OCI-LY7 (cell line): ENCODE results near the gene MSANTD1. TPM values are rescaled to one million over a fixed set of nuclear protein-coding genes. Genes with fewer than 3 reads are reported as not detected.

Experiments used
- BruUV-seq: library from RNA; stranded (reverse); fragments of 400-500 nt; replicated peaks from 2 replicates; lab custom pipeline; 2021; lab: Mats Ljungman, UMichigan
- CTCF ChIA-PET: fragments of 300-600 bp; sonication (Branson Sonifier 250); formaldehyde crosslinking; loops from one replicate; lab custom pipeline; 2022; ENCODE audit warnings: antibody characterized with exemption; ENCODE audit not compliant: unreplicated experiment; lab: Charles Lee
- POLR2A ChIA-PET: fragments of 300-600 bp; sonication (Branson Sonifier 250); formaldehyde crosslinking; loops from one replicate; lab custom pipeline; 2022; ENCODE audit warnings: antibody characterized with exemption; lab: Charles Lee
- DNase-seq: peaks from one replicate; pipeline ENCODE4 v3.0.0-alpha.2; 2015; ENCODE audit warnings: low spot score
- H2AFZ ChIP-seq: fragments of 200-600 bp; sonication (generic), shearing (Covaris generic); 2 replicates; pipeline ENCODE4 v1.6.1; 2014; ENCODE audit warnings: mild to moderate bottlenecking, antibody characterized with exemption, low read length, moderate library complexity
- H3K27ac ChIP-seq: fragments of 200-600 bp; sonication (generic); 2 replicates; pipeline ENCODE4 v1.5.1; 2014; ENCODE audit warnings: mixed run types, low read depth, mild to moderate bottlenecking, moderate library complexity, low read length, inconsistent platforms; ENCODE audit not compliant: poor library complexity, severe bottlenecking
- H3K36me3 ChIP-seq: fragments of 200-600 bp; sonication (generic); 2 replicates; pipeline ENCODE4 v1.6.1; 2014; ENCODE audit warnings: mild to moderate bottlenecking, antibody characterized with exemption, low read length, moderate library complexity, mixed read lengths; ENCODE audit not compliant: insufficient read depth
- H3K4me1 ChIP-seq: fragments of 200-600 bp; sonication (generic); 2 replicates; pipeline ENCODE4 v1.5.1; 2014; ENCODE audit warnings: mild to moderate bottlenecking, low read length; ENCODE audit not compliant: insufficient read depth, poor library complexity, severe bottlenecking
- H3K4me2 ChIP-seq: fragments of 200-600 bp; sonication (generic); 2 replicates; pipeline ENCODE4 v1.6.1; 2014; ENCODE audit warnings: mild to moderate bottlenecking, low read length
- H3K4me3 ChIP-seq: fragments of 200-600 bp; sonication (generic); 2 replicates; pipeline ENCODE4 v1.5.1; 2014; ENCODE audit warnings: mild to moderate bottlenecking, low read depth, low read length; ENCODE audit not compliant: poor library complexity, severe bottlenecking
- H3K79me2 ChIP-seq: fragments of 200-600 bp; sonication (generic); 2 replicates; pipeline ENCODE4 v1.6.1; 2016; ENCODE audit warnings: low read depth, mild to moderate bottlenecking, low read length, moderate library complexity, mixed read lengths; ENCODE audit not compliant: insufficient read depth
- H3K9me2 ChIP-seq: fragments of 200-600 bp; sonication (generic); 2 replicates; pipeline ENCODE4 v1.6.1; 2016; ENCODE audit warnings: mild to moderate bottlenecking, low read length, mixed read lengths; ENCODE audit not compliant: insufficient read depth
- H3K9me3 ChIP-seq: fragments of 200-600 bp; sonication (generic); 2 replicates; pipeline ENCODE4 v1.6.1; 2014; ENCODE audit warnings: mild to moderate bottlenecking, mixed run types, low read length, mixed read lengths
- H4K20me1 ChIP-seq: fragments of 200-600 bp; sonication (generic); 2 replicates; pipeline ENCODE4 v1.6.1; 2014; ENCODE audit warnings: mild to moderate bottlenecking, antibody characterized with exemption, low read length, moderate library complexity, mixed read lengths; ENCODE audit not compliant: insufficient read depth
- CTCF ChIP-seq: fragments of 200-600 bp; sonication (generic); conservative IDR thresholded peaks from 2 replicates; pipeline ENCODE4 v1.5.1; 2014; ENCODE audit warnings: mild to moderate bottlenecking, antibody characterized with exemption, low read length, moderate library complexity, mixed read lengths
- EZH2phosphoT487 ChIP-seq: fragments of 200-600 bp; sonication (generic); IDR thresholded peaks from 2 replicates; pipeline ENCODE4 v1.6.1; 2018; ENCODE audit warnings: low read depth, borderline replicate concordance, mild to moderate bottlenecking, mixed run types, antibody characterized with exemption, low read length, moderate library complexity, mixed read lengths
- intact Hi-C: fragments of 100-400 bp; cut with micrococcal nuclease; formaldehyde crosslinking; loops from one replicate; pipeline ENCODE4 v1.10.0; 2022; ENCODE audit not compliant: unreplicated experiment
- total RNA-seq, 2 experiments: library from RNA; depleted of rRNA in 1 of 2; stranded (reverse); fragments of >200 nt in 1 of 2; shearing (Covaris generic) in 1 of 2; gene quantifications; 2 replicates each; pipeline ENCODE4 v1.2.3, GENCODE V29; 2014 to 2022

MSANTD1 gene
- total RNA-seq, 2 experiments from 2014 or later = 0.13 to 1.0 TPM

GRCh38 chr4:3239998-3240920 lies 8.7 kb upstream of the MSANTD1 start:
- CTCF ChIA-PET = no interaction called here
- TSS peak; percentile 59 for BruUV-seq
- POLR2A ChIA-PET = interaction anchor here (1.1 kb wide), 1 partner anchor 90 kb away, joined by 4 read pairs; no protein-coding TSS in a partner anchor

GRCh38 chr4:3240936-3241522 lies 7.9 kb upstream of the MSANTD1 start:
- DNase-seq = no peak
- Histone ChIP-seq H3K4me1 (no peaks in the 10 kb centered on the region), H3K9me2 (no peaks in the 10 kb centered on the region), H4K20me1 (no peaks in the 10 kb centered on the region), H3K27ac (no peak overlapping the region), H3K79me2 (no peaks in the 10 kb centered on the region), H3K4me3 (no peak overlapping the region), H3K36me3 (peaks cover 31% of the 10 kb centered on the region; the same call in 1 of the 2 replicates), H3K4me2 (no peak overlapping the region), H2AFZ (no peak overlapping the region), H3K9me3 (no peaks in the 10 kb centered on the region)
- ChIA-PET CTCF (no interaction called here), POLR2A (no interaction called here)
- intact Hi-C loops = no loop called here
- BruUV-seq = no TSS peak
- TF ChIP-seq CTCF (no peak), EZH2phosphoT487 (no peak)

More at GRCh38 chr4:3239998-3240920, 8.7 kb upstream of the MSANTD1 start:
- Histone ChIP-seq H2AFZ (no peak overlapping the region), H3K27ac (no peak overlapping the region), H3K4me1 (no peaks in the 10 kb centered on the region), H3K9me2 (no peaks in the 10 kb centered on the region), H4K20me1 (no peaks in the 10 kb centered on the region), H3K9me3 (no peaks in the 10 kb centered on the region), H3K79me2 (no peaks in the 10 kb centered on the region), H3K4me2 (no peak overlapping the region), H3K36me3 (peaks cover 38% of the 10 kb centered on the region; the same call in 1 of the 2 replicates), H3K4me3 (no peak overlapping the region)
- no peak for DNase-seq
- TF ChIP-seq CTCF (no peak), EZH2phosphoT487 (no peak)
- intact Hi-C loops = no loop called here
